SU-DHL-6 (cell line): ENCODE data around the gene ELAVL2.

Source experiments
- CTCF ChIP-seq: fragments of 200-600 bp; sonication (generic); IDR thresholded peaks from one replicate; pipeline ENCODE4 v1.5.1; 2017; ENCODE audit warnings: antibody characterized with exemption, mild to moderate bottlenecking, low read length, moderate library complexity; ENCODE audit not compliant: insufficient read depth, poor library complexity, severe bottlenecking
- EZH2phosphoT487 ChIP-seq: fragments of 200-600 bp; sonication (generic), shearing (Covaris generic); conservative IDR thresholded peaks from 2 replicates; pipeline ENCODE4 v1.6.1; 2018; ENCODE audit warnings: mild to moderate bottlenecking, antibody characterized with exemption, low read length, moderate library complexity, mixed read lengths

GRCh38 chr9:23651051-23651450 lies 175.0 kb downstream of the ELAVL2 start:
- TF ChIP-seq CTCF: no peak
- no peak for TF ChIP-seq EZH2phosphoT487
